Fibroblast of pulmonary artery (primary cell): ENCODE data around the gene PTPN4.

Source experiments
- DNase-seq: peaks from one replicate; pipeline ENCODE4 v3.0.0-alpha.2; 2010; ENCODE audit warnings: low read depth
- H3K4me3 ChIP-seq: replicated peaks from 2 replicates; pipeline ENCODE4 v1.5.1; 2011; ENCODE audit warnings: low read depth, mild to moderate bottlenecking, control low read depth, low read length, moderate library complexity
- TF ChIP-seq, protein P1 (sequence below): IDR thresholded peaks from 2 replicates; pipeline ENCODE4 v1.5.1; 2011; ENCODE audit warnings: mild to moderate bottlenecking, control low read depth, low read length, inconsistent platforms; ENCODE audit errors: missing control alignments

The PTPN4 gene

DNA sequence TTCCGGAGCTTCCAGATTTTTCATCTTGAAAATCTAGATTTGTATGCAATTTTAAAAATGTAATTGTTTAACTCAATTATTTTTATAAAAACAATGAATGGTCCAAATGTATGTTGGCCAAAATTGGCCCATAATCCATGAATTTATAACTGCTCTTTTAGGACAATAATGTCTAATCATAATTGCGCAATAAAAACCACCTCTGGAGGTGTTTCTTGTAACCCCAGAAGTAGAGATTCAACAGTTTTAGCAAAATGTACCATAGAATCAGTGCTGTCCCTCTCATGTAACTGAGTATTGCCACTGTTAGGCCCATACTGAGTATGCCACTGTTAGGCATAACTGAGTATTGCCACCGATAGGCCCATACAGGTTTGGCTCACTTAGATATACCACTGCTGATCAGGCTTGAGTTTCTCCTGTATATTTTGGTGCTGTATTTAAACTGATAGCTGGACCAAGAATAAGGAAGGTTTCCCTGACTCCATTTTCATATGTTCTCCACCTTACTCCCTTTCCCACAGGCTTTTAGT is 182.3 kb downstream of the PTPN4 start:
- no peak overlapping the region for H3K4me3 ChIP-seq
- TF ChIP-seq, protein P1, sequence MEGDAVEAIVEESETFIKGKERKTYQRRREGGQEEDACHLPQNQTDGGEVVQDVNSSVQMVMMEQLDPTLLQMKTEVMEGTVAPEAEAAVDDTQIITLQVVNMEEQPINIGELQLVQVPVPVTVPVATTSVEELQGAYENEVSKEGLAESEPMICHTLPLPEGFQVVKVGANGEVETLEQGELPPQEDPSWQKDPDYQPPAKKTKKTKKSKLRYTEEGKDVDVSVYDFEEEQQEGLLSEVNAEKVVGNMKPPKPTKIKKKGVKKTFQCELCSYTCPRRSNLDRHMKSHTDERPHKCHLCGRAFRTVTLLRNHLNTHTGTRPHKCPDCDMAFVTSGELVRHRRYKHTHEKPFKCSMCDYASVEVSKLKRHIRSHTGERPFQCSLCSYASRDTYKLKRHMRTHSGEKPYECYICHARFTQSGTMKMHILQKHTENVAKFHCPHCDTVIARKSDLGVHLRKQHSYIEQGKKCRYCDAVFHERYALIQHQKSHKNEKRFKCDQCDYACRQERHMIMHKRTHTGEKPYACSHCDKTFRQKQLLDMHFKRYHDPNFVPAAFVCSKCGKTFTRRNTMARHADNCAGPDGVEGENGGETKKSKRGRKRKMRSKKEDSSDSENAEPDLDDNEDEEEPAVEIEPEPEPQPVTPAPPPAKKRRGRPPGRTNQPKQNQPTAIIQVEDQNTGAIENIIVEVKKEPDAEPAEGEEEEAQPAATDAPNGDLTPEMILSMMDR = no peak
- no peak for DNase-seq

DNA sequence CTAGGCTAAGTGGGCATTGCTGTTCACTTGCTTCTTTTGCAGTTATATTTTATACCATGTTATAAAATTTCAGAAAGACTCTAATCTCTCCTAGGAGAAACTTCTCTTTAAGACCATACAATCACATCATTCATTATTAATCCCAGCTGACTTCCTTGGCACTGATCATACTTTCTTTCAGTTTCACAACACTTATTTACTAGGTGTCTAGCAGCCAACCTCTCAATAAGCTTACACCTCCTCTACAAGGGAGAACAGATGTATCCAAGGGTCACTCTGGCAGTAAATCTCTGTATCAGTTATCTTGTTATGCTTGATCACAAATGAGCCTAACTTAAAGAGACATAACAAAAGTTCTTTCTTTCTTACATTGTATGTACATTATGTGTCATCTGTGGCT is 183.3 kb downstream of the PTPN4 start:
- TF ChIP-seq, protein P1 = no peak
- no peak overlapping the region for H3K4me3 ChIP-seq
- DNase-seq = peak; percentile 2

DNA sequence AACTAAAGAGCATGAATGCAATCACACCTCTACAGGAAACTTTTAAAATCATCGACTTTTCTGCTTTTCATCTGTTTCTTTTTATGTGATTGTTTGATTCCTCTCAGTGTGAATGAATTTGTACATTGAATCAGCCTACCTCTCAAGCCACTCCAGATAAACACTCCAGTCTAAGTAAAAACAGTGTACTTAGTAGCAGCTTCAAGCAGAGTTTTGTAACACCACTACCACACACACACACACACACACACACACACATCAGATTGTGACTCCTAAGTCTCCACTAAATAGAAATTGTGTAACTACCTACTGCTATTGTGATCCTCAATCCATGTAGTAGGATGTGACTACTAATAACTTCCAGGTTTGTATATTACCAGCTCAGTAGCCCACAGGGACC is 187.8 kb downstream of the PTPN4 start:
- peak; percentile 6 for DNase-seq
- TF ChIP-seq, protein P1 = no peak
- no peak overlapping the region for H3K4me3 ChIP-seq

DNA sequence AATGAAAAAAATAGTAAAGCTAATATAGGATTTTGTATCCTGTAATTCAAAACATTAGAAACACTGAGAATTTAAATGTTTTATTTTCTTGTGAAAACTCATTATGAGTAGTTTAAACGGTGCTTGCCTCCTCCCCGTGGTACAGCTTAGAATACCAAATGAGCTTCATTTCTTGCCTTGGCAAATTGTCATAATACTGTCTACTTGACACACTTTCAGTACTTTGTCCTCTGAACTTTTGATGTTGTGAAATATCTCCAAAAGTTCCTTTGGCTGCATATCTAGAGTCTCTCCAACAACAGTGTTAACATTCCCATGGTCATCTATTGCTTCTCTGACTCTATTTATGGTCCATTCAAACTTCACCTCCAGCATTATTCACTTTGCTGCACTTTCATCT is 191.2 kb downstream of the PTPN4 start:
- TF ChIP-seq, protein P1 = no peak
- peak; percentile 29 for DNase-seq
- H3K4me3 ChIP-seq = no peak overlapping the region

DNA sequence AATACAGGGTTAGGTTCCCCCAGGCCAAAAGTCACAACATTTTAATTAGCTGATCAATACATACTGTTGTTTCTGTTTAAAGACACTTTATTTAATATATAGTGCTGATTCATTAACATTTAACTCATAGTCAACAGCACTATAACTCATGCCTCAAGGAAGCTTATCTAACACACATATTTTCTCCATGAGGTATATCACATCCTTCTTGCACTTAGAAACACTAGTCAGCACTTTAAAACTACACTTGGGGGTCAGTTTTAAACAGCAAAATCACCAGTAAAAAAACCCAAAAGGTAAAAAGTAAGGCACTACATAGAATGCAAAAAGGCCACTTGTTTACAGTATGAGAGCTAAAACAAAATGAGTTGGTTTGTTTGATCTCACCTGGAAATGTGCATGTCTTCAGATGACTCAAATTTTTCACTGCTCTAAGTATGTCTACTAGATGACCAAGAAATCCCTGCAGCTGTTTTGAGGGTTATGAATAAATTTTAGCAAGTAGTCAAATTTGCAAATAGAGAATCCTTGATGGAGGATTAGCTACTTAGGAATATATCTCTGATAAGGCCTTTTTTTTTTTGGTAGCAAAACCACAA is 199.0 kb downstream of the PTPN4 start:
- TF ChIP-seq, protein P1 = no peak
- H3K4me3 ChIP-seq = no peak overlapping the region
- DNase-seq = peak; percentile 45

DNA sequence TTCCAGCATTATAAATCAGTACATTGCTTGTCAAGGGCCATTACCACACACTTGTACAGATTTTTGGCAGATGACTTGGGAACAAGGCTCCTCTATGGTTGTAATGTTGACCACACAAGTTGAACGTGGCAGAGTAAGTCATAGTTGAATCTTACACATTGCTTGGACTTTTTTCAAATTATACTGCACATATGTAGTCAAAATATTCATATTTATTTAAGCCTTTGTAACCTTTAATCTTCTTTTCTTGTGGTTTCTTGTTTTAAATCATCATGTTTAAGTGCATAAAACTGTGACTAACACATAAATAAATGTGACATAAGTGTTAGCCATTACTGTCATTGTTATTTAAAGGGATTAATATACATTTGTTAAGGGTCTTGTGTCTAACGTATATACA is 201.1 kb downstream of the PTPN4 start:
- no peak overlapping the region for H3K4me3 ChIP-seq
- peak; percentile 62 for DNase-seq
- TF ChIP-seq, protein P1 = no peak

DNA sequence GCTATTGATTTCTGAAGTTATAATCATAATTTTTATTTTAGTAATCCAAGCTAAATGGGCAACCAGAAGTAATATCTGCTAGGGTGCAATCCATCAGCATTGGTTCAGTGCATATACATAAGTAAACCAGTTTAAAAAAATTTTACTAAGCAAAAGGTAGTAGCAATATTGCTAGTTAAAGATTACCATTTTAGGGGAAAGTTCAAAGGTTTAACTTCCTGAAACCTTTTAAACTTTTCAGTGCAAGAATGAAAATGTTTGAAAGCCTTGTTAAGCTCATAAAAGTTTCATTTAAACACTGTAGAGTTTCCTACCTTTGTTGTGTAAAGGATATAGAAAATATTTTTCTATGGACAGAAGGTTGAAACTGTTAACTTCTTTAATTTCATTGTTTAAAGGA is 222.2 kb downstream of the PTPN4 start:
- no peak for DNase-seq
- TF ChIP-seq, protein P1 = no peak
- H3K4me3 ChIP-seq = no peak overlapping the region
